ENCODE results near the gene FRS3.
"Not testable (repeated sequence)": the region's sequence is repeated elsewhere in the genome, so short reads cannot be mapped to it uniquely, and the experiment has no call there.

The FRS3 gene

GRCh38 chr6:41767112-41767833 is 12.4 kb downstream of the FRS3 start:
- no peak for FAIRE-seq

GRCh38 chr6:41766043-41766664 is 13.5 kb downstream of the FRS3 start:
- FAIRE-seq = not testable (repeated sequence)

- FAIRE-seq = no peak
These were observed 16.2 kb downstream of the FRS3 start for GRCh38 chr6:41763470-41763869.

- no peak for FAIRE-seq
These were observed 19.7 kb downstream of the FRS3 start for GRCh38 chr6:41759905-41760579.

GRCh38 chr6:41759106-41759904 is 20.4 kb downstream of the FRS3 start:
- FAIRE-seq = no peak

- no peak for FAIRE-seq
These were observed 21.1 kb downstream of the FRS3 start for GRCh38 chr6:41758641-41759035.

- FAIRE-seq = no peak
These were observed 21.6 kb downstream of the FRS3 start for GRCh38 chr6:41757931-41758640.

GRCh38 chr6:41757271-41757670 is 22.4 kb downstream of the FRS3 start:
- FAIRE-seq = no peak

GRCh38 chr6:41756354-41756753 is 23.3 kb downstream of the FRS3 start:
- no peak for FAIRE-seq

GRCh38 chr6:41755895-41756294 is 23.8 kb downstream of the FRS3 start:
- FAIRE-seq = no peak

- no peak for FAIRE-seq
These were observed 29.3 kb downstream of the FRS3 start for GRCh38 chr6:41750374-41750773.

GRCh38 chr6:41748542-41748941 is 31.2 kb downstream of the FRS3 start:
- no peak for FAIRE-seq

- no peak for FAIRE-seq
These were observed 31.6 kb downstream of the FRS3 start for GRCh38 chr6:41748102-41748477.

GRCh38 chr6:41747256-41748101 is 32.2 kb downstream of the FRS3 start, which contains the start of gene PGC:
PGC (minus strand) TSS chr6:41747397; CDS start chr6:41747334, 63 bp downstream.
- FAIRE-seq = no peak

GRCh38 chr6:41746107-41746506 is 33.6 kb downstream of the FRS3 start:
- FAIRE-seq = no peak

- no peak for FAIRE-seq
These were observed 35.4 kb downstream of the FRS3 start for GRCh38 chr6:41744236-41744787.

- FAIRE-seq = no peak
These were observed 36.1 kb downstream of the FRS3 start for GRCh38 chr6:41743406-41744235.

- FAIRE-seq = no peak
These were observed 37.8 kb downstream of the FRS3 start for GRCh38 chr6:41741625-41742490.
